Astrocyte (in vitro differentiated cells and primary cell): ENCODE results near the gene C21orf91.

ENCODE experiments used
- EZH2 ChIP-seq: IDR thresholded peaks from 2 replicates; pipeline ENCODE4 v1.6.1; 2012; ENCODE audit warnings: mild to moderate bottlenecking, low read length, inconsistent platforms; ENCODE audit not compliant: insufficient read depth
- TF ChIP-seq, protein P1 (sequence below): IDR thresholded peaks from 2 replicates; pipeline ENCODE4 v1.5.1; 2011; ENCODE audit warnings: low read depth, mild to moderate bottlenecking, inconsistent platforms, low read length, moderate library complexity; ENCODE audit not compliant: insufficient read depth

DNA sequence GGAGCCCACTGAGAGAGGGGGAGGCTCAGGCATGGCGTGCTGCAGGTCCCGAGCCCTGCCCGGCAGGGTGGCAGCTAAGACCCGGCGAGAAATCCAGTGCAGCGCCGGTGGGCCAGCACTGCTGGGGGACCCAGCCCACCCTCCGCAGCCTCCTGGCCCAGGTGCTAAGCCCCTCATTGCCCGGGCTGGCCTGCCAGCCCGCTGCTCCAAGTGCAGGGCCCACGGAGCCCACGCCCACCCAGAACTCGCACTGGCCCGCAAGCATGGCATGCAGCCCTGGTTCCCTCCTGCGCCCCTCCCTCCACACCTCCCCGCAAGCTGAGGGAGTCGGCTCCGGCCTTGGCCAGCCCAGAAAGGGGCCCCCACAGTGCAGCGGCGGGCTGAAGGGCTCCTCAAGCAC, 61.5 kb downstream of the C21orf91 start:
- TF ChIP-seq, protein P1, sequence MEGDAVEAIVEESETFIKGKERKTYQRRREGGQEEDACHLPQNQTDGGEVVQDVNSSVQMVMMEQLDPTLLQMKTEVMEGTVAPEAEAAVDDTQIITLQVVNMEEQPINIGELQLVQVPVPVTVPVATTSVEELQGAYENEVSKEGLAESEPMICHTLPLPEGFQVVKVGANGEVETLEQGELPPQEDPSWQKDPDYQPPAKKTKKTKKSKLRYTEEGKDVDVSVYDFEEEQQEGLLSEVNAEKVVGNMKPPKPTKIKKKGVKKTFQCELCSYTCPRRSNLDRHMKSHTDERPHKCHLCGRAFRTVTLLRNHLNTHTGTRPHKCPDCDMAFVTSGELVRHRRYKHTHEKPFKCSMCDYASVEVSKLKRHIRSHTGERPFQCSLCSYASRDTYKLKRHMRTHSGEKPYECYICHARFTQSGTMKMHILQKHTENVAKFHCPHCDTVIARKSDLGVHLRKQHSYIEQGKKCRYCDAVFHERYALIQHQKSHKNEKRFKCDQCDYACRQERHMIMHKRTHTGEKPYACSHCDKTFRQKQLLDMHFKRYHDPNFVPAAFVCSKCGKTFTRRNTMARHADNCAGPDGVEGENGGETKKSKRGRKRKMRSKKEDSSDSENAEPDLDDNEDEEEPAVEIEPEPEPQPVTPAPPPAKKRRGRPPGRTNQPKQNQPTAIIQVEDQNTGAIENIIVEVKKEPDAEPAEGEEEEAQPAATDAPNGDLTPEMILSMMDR: no peak
- TF ChIP-seq EZH2: no peak
